Nucleus accumbens (tissue), 56 donors: ENCODE measurements around the gene FCMR.
A peak's percentile ranks its signal among the peaks of the same experiment; 100 is the strongest.

Source experiments
- DNase-seq, 56 donors: peaks; one replicate each; lab custom pipeline; 2025; lab: John Stamatoyannopoulos, UW

FCMR gene, protein sequence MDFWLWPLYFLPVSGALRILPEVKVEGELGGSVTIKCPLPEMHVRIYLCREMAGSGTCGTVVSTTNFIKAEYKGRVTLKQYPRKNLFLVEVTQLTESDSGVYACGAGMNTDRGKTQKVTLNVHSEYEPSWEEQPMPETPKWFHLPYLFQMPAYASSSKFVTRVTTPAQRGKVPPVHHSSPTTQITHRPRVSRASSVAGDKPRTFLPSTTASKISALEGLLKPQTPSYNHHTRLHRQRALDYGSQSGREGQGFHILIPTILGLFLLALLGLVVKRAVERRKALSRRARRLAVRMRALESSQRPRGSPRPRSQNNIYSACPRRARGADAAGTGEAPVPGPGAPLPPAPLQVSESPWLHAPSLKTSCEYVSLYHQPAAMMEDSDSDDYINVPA

DNA sequence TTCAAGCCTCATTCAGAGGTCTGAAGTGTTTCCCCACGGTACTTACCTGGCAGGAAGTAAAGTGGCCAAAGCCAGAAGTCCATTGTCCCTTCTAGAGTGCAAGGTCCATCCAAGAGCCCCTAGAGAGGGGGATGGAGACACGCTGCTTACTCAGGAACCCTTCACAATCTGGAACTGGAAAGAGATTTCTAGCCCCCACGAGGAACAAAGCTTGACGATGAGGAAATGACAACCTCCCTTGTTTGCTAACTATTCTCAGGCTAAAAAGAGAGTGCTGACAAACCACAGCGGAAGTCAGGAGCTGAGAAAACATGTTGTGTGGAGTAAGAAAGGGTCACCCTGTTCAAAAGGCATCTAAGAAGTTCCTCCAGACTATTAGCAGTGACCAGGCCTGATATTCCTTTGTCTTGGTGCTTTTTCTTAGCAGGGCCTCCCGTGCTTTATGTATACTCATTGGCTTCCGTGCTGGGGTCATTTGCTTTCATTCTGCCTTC, at the start of gene FCMR:
TSS of gene FCMR (minus strand) at position 170 of the 494 bp plus-strand sequence. CDS start at position 83, 87 bp downstream.
- peak in 11 of 56 donors; percentile 3 to 35 (median 15) for DNase-seq

DNA sequence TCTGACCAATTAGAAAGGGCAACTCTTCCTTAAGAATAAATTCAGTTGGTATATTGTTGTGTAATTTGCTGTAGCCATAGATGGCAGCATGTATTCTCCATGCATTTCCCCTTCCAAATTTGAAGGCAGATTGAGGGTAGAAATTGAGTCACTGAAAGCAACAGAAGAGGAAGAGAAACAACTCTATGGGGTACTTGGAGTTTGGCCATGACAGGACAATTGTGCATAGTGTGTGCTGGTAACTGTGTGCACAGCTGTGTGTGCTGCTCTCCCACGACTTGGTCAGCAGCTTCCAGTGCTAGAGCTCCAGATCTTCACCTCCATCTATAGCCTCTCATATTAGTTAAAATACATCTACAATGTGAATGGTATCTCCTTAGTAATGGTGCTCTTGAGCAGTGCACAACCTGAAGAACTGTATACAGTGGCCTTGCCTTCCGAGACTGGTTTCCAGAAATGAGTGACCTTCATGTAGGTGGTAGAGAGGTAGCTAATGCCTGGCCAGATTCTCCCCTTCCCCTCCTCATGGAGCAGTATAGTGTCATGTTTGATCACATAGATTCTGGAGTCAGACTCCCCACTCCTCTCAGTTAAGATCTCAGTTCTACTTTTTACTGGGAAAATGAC, 49.4 kb upstream of the FCMR start:
- DNase-seq, result peak in 1 of 56 donors; percentile 5

DNA sequence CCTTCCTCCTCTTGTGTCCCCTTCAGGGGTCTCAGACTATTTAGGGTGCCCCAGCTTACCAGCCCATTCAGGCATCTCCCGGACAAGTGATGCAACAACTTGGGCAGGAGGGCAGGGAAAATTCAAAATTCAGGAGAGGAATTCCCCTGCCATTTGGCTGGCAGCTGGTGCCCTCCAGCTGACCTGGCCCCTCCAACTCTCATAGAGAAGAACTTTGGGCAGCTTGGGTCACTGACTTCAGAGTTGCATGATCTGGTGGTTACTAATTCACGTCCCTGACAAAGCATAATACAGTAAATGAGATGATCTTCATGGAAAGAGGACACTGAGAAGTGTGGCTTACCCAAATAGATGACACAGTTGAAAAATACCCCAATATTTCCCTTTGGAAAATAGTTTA, 48.7 kb upstream of the FCMR start, which contains the start of gene FCAMR:
TSS of gene FCAMR (minus strand) at position 15 of the 400 bp plus-strand sequence. CDS start 335 bp downstream, outside the sequence.
- DNase-seq, result no peak

DNA sequence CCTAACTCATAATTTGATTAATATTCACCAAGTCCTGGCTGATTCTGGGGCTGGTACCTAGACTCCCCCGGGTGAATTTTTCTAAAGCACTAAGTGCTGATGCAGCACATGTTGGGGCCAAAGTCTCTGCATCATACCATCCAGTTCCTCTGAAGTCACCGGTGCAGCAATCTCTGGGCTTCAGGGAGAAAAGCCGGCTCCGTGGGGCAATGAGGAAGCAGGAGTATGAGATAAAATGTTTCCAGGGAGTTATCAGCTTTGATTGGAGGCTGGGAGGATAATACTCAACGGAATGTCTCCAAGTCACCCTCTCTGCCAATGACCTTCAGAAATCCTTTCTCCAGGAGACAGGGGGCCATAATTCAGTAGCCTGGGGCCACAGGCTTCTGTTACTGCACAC, 47.3 kb upstream of the FCMR start:
- DNase-seq, result no peak

DNA sequence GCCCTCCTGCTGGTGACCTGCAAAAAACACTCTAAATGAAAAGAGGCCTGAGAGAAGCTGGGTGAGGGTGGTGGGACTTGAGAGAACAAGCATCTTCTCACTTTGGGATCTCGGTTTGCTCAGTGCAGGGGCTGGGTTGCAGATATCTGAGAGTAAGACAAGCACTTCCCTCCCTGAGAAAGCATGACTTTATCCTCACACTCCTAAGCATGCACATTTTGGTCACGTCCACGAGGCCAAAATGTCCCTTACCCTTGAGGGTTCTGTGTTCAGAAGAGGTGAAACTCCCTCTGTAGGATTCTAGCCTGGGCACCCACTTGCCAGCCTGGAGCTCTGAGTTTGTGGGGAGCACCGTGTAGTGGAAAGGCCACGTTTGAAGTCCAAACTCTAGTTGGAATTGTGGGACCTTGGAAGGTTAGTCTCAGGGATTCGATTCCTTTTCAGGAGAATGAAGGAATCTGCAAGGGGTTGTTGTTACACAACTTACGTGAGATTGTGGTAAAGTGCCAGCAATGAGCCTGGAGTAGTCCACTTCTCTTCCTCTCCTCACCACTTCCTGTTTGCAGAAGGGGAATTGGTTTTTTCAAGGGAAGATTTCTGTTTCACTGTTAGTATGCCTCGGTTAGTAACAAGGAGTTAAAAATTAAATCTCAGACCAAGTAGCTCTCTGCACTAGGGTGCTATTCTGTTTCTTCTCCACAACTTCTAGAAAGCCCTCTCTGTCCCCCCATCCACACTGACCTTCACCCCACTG, 45.5 kb upstream of the FCMR start:
- no peak for DNase-seq

DNA sequence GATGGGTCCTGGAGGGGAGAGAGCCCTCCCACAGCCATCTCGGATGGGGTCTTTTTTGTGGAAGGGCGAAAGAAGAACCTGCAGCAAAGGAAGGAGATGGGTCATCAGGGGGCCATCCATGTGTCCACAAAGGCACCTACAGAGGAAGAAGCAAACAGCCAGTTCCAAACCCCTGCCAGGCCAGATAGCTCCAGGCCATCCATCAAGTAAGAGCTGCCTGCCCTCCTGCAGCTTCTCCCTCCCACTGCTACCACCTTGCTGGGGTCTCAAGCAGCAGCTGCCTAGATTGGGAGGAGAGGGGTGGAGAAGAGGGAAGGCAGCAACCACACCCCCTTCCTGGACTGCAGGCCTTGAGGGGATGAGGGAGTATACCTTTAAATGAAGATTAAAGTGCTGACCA, 44.0 kb upstream of the FCMR start:
- DNase-seq, result no peak

DNA sequence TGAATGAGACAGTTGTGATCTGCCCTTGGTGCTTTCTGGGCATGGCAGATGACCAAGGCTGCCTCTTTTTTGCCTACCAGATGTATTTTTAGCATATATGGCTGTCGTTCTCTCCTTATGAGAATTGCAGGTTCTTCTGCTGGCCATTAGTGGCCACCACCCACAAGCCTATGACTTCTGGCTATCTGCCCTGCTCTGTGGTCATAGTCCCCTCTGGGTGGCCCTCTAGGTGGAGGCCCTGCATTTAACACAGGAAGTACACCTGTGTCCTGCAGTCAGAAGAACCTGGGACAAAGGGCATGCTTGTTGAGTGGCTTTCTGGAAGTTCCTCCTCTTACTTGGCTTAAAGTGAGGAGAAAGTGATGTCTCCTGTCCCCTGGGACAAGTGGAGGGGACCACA, 42.0 kb upstream of the FCMR start:
- no peak for DNase-seq

DNA sequence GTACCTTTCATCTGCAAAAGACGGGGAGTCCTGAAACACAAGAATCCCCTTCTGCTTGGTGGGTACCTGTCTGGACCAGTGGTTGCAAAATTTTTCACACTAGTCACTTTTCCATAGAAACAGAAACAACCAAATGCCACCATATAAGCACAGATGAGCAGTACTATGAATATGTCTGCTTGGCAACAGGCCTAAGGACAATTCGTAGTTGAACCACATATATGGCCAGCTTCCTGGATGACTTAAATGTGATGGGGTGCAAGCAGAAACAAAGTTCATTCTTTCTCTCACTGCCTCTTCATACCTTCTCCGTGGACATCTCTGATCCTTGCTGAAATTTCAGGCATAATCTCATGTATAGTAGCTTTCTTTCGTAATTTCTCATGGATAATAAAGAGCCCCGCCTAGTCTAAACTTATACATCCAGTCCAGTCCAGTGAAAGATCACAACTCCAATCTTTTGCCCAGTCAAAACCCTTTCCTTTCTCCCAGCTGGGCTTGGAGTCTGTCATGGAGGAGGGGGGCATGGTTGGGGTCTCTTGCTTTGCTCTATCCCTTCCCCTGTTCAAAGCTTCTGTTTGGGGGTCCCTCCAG, 41.5 kb upstream of the FCMR start:
- DNase-seq, result no peak

DNA sequence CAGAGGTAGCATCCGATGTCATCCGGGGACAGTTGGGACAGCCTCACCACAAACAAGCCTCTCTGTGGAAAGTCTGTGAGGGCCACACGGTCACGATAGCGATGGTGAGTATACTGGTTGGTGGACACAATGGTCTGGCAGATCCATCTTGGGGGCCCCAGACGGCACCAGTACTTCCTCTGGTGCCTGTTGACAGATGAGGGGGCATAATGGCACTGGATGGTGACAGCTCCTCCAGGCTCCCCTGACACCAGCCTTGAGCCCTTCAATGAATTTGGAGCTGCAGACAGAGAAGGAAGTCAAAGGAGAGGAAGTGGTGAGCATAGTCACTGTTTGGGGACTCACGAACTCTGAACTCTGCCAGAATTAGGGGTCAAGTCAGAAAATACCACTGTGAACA, 40.5 kb upstream of the FCMR start:
- no peak for DNase-seq

DNA sequence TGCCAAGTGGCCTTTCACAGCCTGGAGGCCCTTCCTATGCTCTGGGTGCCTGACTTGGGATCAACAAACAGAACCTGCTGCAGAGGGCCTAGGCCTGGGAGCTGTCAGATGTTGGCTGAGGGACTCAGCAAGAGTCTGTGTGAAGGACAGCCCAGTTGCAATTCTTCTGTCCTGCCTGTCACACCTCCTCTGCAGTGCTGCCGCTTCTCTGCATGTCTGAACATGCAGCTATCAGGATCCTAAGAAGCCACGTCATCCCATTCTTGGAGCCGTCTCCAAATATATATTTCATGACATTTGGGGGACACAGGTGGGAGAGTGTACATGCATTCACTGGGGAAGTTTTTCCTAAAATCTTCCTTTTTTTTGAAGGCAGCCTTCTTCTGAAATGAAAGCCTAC, 39.9 kb upstream of the FCMR start:
- DNase-seq, result no peak

DNA sequence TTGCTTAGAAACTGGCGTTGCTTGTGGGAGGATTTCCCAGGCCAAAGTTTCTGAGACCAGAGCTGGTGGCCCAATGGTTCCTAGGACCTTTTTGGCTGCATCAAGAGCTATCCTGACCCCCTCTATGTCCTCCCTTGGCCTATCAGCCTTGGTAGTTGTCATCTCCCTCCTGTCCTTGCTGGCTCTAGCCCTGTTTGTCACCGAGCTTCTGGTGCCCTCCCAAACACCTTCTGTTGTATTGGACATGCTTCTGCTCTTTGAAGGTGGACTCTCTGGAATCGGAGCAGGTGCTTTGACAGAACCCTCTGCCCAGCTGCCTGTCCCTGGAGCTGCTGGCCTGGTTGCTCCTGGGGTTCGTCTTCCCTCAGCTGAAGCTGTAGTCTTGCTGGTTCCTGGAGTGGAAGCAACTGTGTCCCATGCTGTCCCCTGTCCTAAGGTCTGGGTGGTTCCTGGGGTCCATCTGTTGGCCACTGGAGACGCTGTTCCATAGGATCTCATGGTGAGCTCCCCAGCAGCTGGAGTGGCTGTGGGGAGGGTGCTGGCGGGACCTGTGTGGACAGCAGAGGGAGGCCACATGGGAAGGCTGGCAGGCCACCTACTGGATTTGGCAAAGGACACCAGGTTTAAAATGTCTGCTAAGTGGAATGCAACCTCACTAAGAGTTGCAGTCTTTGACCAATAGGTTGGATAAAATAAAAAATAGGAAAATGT, 39.1 kb upstream of the FCMR start:
- no peak for DNase-seq

DNA sequence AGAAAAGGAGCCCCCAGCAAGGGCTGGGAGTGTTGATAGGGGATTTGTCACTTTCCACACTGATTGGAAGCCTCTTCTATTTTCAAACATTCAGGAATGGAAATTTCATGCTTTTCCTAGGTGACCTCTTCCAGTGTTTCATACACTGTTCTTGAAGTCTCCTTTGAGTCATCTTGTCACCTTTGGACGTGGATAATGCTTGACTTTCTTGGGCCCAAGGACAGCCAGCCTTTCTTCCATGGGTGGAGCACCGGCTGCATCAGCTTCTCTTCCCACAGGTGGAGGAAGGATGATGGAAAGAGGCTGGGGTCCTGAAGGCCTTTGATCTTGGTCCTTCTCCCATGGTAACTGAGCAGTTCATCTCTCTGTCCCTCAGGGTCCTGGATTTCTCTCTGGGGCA, 36.4 kb upstream of the FCMR start:
- DNase-seq, result no peak

DNA sequence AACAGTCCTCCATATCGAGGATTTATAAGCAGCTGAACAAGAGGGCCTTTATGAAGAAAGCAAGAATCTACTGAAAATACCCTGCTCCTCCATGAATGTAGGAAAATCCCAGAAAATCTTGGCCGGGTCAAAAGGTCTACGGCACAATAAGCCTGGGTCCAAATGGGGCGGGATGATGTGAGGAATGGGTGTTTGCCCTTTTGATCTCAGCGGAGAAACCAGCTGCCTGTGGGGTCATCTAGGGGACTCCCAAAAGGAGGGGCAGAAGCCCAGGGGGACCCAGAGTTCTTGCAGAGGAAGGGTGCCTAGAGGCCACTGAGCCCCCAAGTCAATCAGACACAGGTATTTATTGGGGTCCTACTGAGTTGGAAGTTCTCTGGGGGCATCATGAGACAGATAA, 35.9 kb upstream of the FCMR start:
- no peak for DNase-seq

DNA sequence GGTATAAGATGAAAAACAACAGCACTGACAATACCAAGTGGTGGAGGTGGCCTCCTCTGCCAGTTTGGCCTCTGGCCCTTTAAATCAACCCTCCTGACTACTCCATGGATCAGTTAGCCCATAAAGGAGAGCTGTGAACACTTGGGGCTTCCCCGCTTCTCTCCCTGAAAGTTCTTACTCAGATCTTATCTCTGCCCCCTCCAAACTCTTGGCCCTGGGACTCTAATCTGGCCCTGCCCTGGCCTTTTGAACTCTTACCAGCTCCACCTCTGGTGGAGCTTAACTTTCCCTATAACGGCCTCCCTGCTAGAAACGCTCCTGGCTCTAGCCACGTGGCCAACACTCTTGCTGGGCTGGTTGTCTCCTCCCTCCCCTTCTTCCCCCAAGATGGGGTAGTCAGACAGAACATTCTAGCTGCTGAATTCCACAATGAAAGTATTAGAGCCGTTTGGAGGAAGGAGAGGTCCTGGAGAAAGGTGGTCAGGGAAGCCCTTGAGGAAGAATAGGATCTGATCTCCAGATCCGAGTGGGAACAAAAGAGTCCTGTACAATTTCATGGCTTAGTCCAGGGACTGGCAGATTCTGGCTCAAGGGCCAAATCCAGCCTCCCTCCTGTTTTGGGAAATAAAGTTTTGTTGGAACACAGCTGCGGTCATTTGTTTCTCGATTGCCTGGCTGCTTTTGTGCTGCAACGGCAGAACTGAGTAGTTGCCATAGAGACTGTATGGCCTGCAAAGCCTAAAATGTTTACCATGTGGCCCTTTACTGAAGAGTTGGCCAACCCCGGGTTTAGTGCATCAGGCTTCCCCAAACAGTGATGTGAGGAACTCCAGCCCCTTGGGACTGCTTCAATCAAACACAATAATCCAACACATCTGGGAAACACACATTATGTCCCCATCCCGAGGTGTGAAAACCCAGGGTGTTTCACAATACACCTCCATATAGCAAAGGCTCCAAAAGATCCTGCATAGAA, 34.0 kb upstream of the FCMR start:
- DNase-seq, result no peak

DNA sequence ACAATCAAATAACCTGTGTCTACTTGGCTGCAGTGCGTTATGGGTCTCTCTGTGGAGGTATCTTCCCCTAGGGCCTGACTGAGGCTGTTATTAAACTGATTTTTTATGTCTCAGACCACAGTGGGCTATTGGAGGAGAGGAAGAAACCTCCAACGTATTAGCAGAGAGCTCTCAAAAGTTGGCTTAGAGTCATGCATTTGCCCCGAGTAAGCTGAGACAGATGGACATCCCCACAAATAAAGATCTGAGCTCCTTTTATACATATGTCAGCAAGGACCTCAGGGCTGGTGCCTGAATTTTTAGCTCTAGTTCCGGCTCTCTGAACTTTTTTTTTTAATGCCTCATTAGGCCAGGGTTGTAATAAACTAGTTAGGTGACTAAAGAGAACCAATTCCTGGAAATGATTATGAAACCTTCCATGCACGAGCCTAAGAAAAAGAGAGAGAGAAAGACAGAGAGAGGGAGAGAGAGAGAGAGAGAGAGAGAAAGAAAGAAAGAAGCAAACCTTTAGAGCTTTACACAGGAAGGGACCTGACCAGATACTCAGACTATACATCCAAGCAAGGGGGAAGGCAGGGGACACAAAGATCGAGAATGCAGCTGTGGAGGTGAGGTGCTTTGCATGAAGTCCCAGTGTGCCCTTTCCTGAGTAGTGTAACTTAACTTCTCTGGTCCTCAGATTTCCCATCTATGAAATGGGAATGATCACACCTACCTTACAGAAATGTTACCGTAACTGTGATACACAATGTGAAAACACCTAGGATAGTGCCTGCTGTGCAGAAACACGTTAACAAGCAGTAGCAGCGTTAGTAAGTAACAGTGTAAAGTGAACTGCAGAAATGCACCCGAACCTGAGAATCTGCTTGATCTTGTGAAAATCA, 33.0 kb upstream of the FCMR start:
- DNase-seq, result no peak

DNA sequence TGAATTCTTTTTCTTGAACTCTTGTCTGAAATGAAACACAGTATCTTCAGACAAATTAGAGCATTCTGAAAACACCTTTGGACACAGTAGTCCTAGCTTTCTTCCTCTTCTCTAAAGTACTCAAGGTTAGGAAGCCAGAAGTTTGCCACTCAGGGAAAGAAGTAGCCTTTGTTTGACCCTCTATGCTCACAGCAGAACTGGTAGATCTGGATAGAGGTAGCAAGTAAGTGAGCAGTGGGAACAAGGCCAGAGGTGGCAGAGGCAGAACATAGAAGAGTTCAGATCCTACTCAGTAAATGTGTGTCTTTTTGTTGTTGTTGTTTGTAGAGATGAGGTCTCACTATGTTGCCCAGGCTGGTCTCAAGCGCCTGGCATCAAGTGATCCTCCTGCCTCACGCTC, 31.9 kb upstream of the FCMR start:
- no peak for DNase-seq

DNA sequence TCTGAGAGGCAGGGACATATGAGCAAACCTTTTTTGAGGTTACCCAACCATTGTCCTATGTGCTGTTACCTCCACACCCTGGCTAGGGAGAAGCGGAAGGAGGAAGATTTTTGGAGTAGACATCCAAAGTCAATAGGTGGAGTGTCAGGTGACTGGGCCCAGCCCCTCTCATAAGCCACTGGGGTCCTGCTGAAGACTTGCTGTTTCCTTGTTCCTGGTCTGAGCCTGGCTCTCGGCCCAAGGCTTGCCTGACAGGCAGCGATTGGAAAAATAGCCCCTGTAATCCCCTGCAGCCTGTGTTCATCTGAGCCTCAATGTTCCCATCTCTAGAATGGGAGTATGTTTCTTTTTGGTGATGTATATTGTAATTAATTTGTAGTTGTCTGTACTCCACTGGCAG, 31.4 kb upstream of the FCMR start:
- DNase-seq, result no peak

DNA sequence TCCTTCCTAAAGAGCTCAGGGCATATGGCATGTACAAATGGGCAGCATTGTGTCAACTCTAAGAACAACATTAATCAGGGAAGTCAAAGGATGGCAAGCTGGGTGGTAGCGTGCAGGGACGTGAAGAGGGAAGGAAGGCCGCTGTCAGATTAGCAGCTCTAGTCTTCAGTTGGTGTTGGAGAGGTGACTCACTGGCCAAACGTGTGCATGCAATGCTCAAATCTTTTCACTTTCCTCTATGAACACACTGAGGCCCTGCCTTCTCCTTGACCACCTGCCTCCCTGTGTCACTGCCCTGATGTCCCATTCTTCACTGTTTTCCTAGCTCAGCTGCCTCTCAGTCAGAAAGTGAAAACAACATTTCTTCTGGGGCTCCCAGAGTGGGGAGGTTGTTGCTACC, 30.4 kb upstream of the FCMR start:
- no peak for DNase-seq
